Loucy (cell line): ENCODE measurements around the gene KRTAP2-1.
"Not testable (repeated sequence)": the region's sequence is repeated elsewhere in the genome, so short reads cannot be mapped to it uniquely, and the experiment has no call there.

Source experiments
- H2AFZ ChIP-seq: fragments of 200-600 bp; sonication (generic); 2 replicates; pipeline ENCODE4 v1.6.0; 2016; ENCODE audit warnings: antibody characterized with exemption, mild to moderate bottlenecking, low read length, moderate library complexity
- H3F3A ChIP-seq: fragments of 200-600 bp; 2 replicates; pipeline ENCODE4 v1.6.0; 2016; ENCODE audit warnings: antibody characterized with exemption, low read depth, mild to moderate bottlenecking
- H3K27me3 ChIP-seq: fragments of 200-600 bp; sonication (generic); 2 replicates; pipeline ENCODE4 v1.6.1; 2014; ENCODE audit warnings: low read length, mild to moderate bottlenecking; ENCODE audit not compliant: insufficient read depth, poor library complexity, severe bottlenecking
- H3K36me3 ChIP-seq: fragments of 200-600 bp; sonication (generic); 2 replicates; pipeline ENCODE4 v1.6.1; 2016; ENCODE audit warnings: low read length; ENCODE audit not compliant: insufficient read depth
- H3K4me1 ChIP-seq: fragments of 200-600 bp; sonication (generic); 2 replicates; pipeline ENCODE4 v1.5.1; 2014; ENCODE audit warnings: low read length, mild to moderate bottlenecking; ENCODE audit not compliant: insufficient read depth, poor library complexity, severe bottlenecking
- H3K4me2 ChIP-seq: fragments of 200-600 bp; sonication (generic); 2 replicates; pipeline ENCODE4 v1.6.0; 2014; ENCODE audit warnings: antibody characterized with exemption, low read length, low read depth, mild to moderate bottlenecking; ENCODE audit not compliant: poor library complexity, severe bottlenecking
- H3K4me3 ChIP-seq: fragments of 200-600 bp; sonication (generic); 2 replicates; pipeline ENCODE4 v1.5.1; 2014; ENCODE audit warnings: low read length, mild to moderate bottlenecking, mixed read lengths; ENCODE audit not compliant: poor library complexity, severe bottlenecking
- H3K79me2 ChIP-seq: fragments of 200-600 bp; sonication (generic); 2 replicates; pipeline ENCODE4 v1.6.1; 2014; ENCODE audit warnings: low read length; ENCODE audit not compliant: insufficient read depth
- H3K9ac ChIP-seq: fragments of 200-600 bp; sonication (generic); 2 replicates; pipeline ENCODE4 v1.6.0; 2014; ENCODE audit warnings: mild to moderate bottlenecking, low read depth, low read length, moderate library complexity; ENCODE audit not compliant: poor library complexity, severe bottlenecking
- H3K9me2 ChIP-seq: fragments of 200-600 bp; sonication (generic); replicated peaks from 2 replicates; pipeline ENCODE4 v1.6.1; 2016; ENCODE audit warnings: low read depth, low read length, mixed read lengths
- H3K9me3 ChIP-seq: fragments of 200-600 bp; sonication (generic); 2 replicates; pipeline ENCODE4 v1.6.1; 2014; ENCODE audit warnings: mild to moderate bottlenecking, antibody characterized with exemption, low read length, low read depth; ENCODE audit not compliant: insufficient read depth
- H4K20me1 ChIP-seq: fragments of 200-600 bp; sonication (generic); 2 replicates; pipeline ENCODE4 v1.6.0; 2014; ENCODE audit warnings: antibody characterized with exemption, low read length, mild to moderate bottlenecking; ENCODE audit not compliant: insufficient read depth, poor library complexity, severe bottlenecking
- EZH2phosphoT487 ChIP-seq: fragments of 200-600 bp; IDR thresholded peaks from 2 replicates; pipeline ENCODE4 v1.6.1; 2018; ENCODE audit warnings: antibody characterized with exemption, mild to moderate bottlenecking, moderate library complexity, borderline replicate concordance
- TF ChIP-seq, protein P1 (sequence below): fragments of 200-600 bp; sonication (generic); conservative IDR thresholded peaks from 2 replicates; pipeline ENCODE4 v1.5.1; 2014; ENCODE audit warnings: mild to moderate bottlenecking, antibody characterized with exemption, low read length

Gene KRTAP2-1

DNA sequence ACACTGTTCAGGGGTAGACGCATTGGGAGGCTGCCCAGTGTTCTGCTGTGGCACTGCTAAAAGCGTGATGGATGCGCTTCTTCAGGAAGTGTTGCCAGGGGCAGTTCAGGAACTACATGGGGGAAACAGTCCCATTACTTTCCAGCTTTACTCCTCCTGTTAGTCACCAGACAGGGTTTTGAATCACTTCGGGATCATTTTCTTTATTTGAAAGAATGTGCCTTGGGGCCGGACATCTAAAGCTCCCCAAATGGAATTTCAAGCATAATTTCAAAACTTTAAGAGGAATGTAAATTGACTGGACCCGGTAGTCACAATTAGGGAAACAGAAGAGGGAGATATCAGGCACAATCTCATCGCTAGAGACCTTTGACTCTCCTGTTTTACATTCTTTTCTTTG, 1.3 kb upstream of the KRTAP2-1 start:
- no peak for TF ChIP-seq EZH2phosphoT487
- TF ChIP-seq, protein P1, sequence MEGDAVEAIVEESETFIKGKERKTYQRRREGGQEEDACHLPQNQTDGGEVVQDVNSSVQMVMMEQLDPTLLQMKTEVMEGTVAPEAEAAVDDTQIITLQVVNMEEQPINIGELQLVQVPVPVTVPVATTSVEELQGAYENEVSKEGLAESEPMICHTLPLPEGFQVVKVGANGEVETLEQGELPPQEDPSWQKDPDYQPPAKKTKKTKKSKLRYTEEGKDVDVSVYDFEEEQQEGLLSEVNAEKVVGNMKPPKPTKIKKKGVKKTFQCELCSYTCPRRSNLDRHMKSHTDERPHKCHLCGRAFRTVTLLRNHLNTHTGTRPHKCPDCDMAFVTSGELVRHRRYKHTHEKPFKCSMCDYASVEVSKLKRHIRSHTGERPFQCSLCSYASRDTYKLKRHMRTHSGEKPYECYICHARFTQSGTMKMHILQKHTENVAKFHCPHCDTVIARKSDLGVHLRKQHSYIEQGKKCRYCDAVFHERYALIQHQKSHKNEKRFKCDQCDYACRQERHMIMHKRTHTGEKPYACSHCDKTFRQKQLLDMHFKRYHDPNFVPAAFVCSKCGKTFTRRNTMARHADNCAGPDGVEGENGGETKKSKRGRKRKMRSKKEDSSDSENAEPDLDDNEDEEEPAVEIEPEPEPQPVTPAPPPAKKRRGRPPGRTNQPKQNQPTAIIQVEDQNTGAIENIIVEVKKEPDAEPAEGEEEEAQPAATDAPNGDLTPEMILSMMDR = no peak
- H4K20me1 ChIP-seq = no peaks in the 10 kb centered on the region

DNA sequence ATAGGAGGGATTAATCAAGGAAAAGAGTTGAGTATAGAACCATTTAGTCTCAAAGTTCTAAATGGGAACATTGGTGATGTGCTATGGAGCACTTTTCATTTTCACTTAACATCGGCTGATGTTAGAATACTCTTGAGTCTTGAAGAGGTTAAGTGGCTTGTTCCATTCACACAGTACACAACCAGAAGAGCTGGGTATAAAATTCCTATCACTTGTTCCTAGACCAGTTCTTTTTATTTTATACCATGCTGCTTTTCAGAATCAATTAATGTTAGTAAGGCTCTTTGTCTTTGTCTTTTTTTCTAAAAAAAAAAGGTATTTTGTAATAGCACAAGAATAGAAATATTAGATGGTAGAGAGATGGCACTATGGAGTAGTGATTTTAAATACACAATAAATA, 4.2 kb downstream of the KRTAP2-1 start:
- no peak overlapping the region for H3K4me2 ChIP-seq
- H3F3A ChIP-seq = 0 out of 2 replicates have a peak, but pooled peaks cover 6% of the 10 kb centered on the region
- H4K20me1 ChIP-seq = no peaks in the 10 kb centered on the region

More for the DNA sequence above, 1.3 kb upstream of the KRTAP2-1 start:
- Histone ChIP-seq H3K27me3 (no peaks in the 10 kb centered on the region), H2AFZ (no peak overlapping the region), H3K36me3 (no peaks in the 10 kb centered on the region), H3K9me3 (no peaks in the 10 kb centered on the region), H3K9me2 (no peaks in the 10 kb centered on the region), H3K79me2 (no peaks in the 10 kb centered on the region), H3K4me1 (peaks cover 13% of the 10 kb centered on the region), H3K4me2 (no peak overlapping the region), H3F3A (0 out of 2 replicates have a peak, but pooled peaks cover 6% of the 10 kb centered on the region), H3K9ac (no peak overlapping the region), H3K4me3 (no peak overlapping the region)

DNA sequence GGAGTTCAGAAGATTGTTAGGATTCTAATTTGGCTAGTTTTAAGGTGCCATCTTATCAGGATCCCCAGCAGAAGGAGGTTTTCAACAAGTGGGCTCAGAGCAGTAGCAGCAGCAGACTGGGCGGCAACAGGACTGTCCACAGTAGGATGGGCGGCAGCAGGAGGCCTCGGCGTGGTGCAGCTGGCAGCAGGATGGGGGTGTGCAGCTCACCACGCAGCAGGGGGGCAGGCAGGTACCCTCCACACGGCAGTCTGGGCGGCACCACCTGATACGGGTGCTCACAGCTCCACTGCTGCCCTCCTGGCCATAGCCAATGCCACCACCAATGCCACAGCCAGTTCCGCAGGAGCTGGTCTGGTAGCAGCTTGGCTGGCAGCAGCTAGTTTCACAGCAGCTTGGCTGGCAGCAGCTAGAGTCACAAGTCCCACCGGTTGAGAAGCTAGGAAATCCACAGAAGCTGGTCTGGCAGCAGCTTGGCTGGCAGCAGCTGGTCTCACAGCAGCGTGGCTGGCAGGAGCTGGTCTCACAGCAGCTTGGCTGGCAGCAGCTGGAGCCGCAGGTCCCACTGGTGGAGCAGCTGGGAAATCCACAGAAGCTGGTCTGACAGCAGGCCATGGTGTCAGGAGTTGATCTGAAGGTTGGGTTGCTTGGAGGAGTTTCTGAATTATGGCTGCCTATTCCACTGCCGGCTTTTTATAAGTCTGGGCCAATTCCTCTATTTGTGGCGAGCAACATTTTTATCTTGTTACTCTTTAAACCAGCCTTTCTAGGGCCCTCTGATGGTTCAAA, 6.1 kb downstream of the KRTAP2-1 start, which contains the start of gene KRTAP1-1:
Gene KRTAP1-1, minus strand, starts transcription at position 668 of the 789 bp plus-strand sequence. Its CDS starts 53 bp downstream, at position 615.
- H3K9ac ChIP-seq, H3K4me3 ChIP-seq, H3K9me3 ChIP-seq, H3K79me2 ChIP-seq, H3K36me3 ChIP-seq, H3K9me2 ChIP-seq, H3K4me1 ChIP-seq, H4K20me1 ChIP-seq, H3F3A ChIP-seq, H3K4me2 ChIP-seq, H2AFZ ChIP-seq: not testable (repeated sequence)
- peaks cover 37% of the 10 kb centered on the region for H3K27me3 ChIP-seq

More for the DNA sequence above, 4.2 kb downstream of the KRTAP2-1 start:
- no peak overlapping the region for H3K4me3 ChIP-seq
- no peaks in the 10 kb centered on the region for H3K36me3 ChIP-seq
- no peaks in the 10 kb centered on the region for H3K79me2 ChIP-seq
- no peaks in the 10 kb centered on the region for H3K9me2 ChIP-seq
- TF ChIP-seq EZH2phosphoT487 = no peak
- TF ChIP-seq, protein P1 = no peak
- H3K9ac ChIP-seq = no peak overlapping the region
- H3K9me3 ChIP-seq = no peaks in the 10 kb centered on the region
- H3K4me1 ChIP-seq = peaks cover 5% of the 10 kb centered on the region
- no peak overlapping the region for H2AFZ ChIP-seq
- H3K27me3 ChIP-seq = peaks cover 37% of the 10 kb centered on the region
